SK-N-SH treated with all-trans-retinoic acid at 6 μM for 48 hours (cell line): ENCODE measurements around the gene TMEM91.

ENCODE experiments used
- ATAC-seq: fragments of 200-7000 bp; cut with Tn5 transposase; 3 replicates; pipeline ENCODE4 v1.9.1; 2020; ENCODE audit warnings: mild to moderate bottlenecking, moderate library complexity
- ARNTL ChIP-seq: fragments of 450-650 bp; formaldehyde crosslinking; IDR thresholded peaks from 2 replicates; pipeline ENCODE4 v1.5.0; 2020; ENCODE audit warnings: low read depth, mild to moderate bottlenecking, moderate library complexity, borderline replicate concordance
- BACH2 ChIP-seq: fragments of 250-450 bp; sonication (Bioruptor Pico); IDR thresholded peaks from 2 replicates; pipeline ENCODE4 v1.9.0; 2021; ENCODE audit warnings: mild to moderate bottlenecking, borderline replicate concordance
- CSDC2 ChIP-seq: fragments of 250-450 bp; sonication (Bioruptor Pico); IDR thresholded peaks from 2 replicates; pipeline ENCODE4 v1.5.0; 2020; ENCODE audit warnings: mild to moderate bottlenecking, moderate library complexity
- CSRNP3 ChIP-seq: fragments of 250-450 bp; sonication (Bioruptor Pico); IDR thresholded peaks from 2 replicates; pipeline ENCODE4 v1.5.1; 2021; ENCODE audit warnings: mild to moderate bottlenecking, moderate library complexity
- ESRRG ChIP-seq: fragments of 250-450 bp; sonication (Bioruptor Pico); IDR thresholded peaks from 2 replicates; pipeline ENCODE4 v1.6.1; 2021; ENCODE audit warnings: mild to moderate bottlenecking
- ISL1 ChIP-seq: fragments of 250-450 bp; sonication (Bioruptor Pico); IDR thresholded peaks from 2 replicates; pipeline ENCODE4 v2.1.2; 2022; ENCODE audit warnings: mild to moderate bottlenecking, moderate library complexity
- OSR1 ChIP-seq: fragments of 250-450 bp; sonication (Bioruptor Pico); IDR thresholded peaks from 2 replicates; pipeline ENCODE4 v1.8.0; 2022; ENCODE audit warnings: moderate library complexity, mild to moderate bottlenecking, inconsistent platforms
- PATZ1 ChIP-seq: fragments of 250-450 bp; sonication (Bioruptor Pico); IDR thresholded peaks from 2 replicates; pipeline ENCODE4 v1.8.0; 2020; ENCODE audit warnings: mild to moderate bottlenecking, moderate library complexity, borderline replicate concordance
- PPARA ChIP-seq: fragments of 250-450 bp; sonication (Bioruptor Pico); IDR thresholded peaks from 2 replicates; pipeline ENCODE4 v1.5.0; 2020; ENCODE audit warnings: mild to moderate bottlenecking, borderline replicate concordance
- RARB ChIP-seq: fragments of 250-450 bp; sonication (Bioruptor Pico); IDR thresholded peaks from 2 replicates; pipeline ENCODE4 v1.8.0; 2021; ENCODE audit warnings: mild to moderate bottlenecking, moderate library complexity
- SNAI2 ChIP-seq: fragments of 250-450 bp; sonication (Bioruptor Pico); IDR thresholded peaks from 2 replicates; pipeline ENCODE4 v1.5.0; 2020; ENCODE audit warnings: mild to moderate bottlenecking, moderate library complexity
- TCF4 ChIP-seq: fragments of 250-450 bp; sonication (Bioruptor Pico); IDR thresholded peaks from 2 replicates; pipeline ENCODE4 v1.8.0; 2021; ENCODE audit warnings: mild to moderate bottlenecking, moderate library complexity, borderline replicate concordance
- TOX ChIP-seq: fragments of 250-450 bp; sonication (Bioruptor Pico); IDR thresholded peaks from 2 replicates; pipeline ENCODE4 v1.8.0; 2021; ENCODE audit warnings: mild to moderate bottlenecking, moderate library complexity, borderline replicate concordance
- TSHZ2 ChIP-seq: fragments of 250-450 bp; sonication (Bioruptor Pico); IDR thresholded peaks from 2 replicates; pipeline ENCODE4 v1.5.0; 2020; ENCODE audit warnings: mild to moderate bottlenecking, moderate library complexity
- ZC3H10 ChIP-seq: fragments of 250-450 bp; sonication (Bioruptor Pico); IDR thresholded peaks from 2 replicates; pipeline ENCODE4 v1.5.1; 2021; ENCODE audit warnings: mild to moderate bottlenecking, moderate library complexity
- ZFP3 ChIP-seq: fragments of 250-450 bp; sonication (Bioruptor Pico); IDR thresholded peaks from 2 replicates; pipeline ENCODE4 v1.5.0; 2020; ENCODE audit warnings: mild to moderate bottlenecking, moderate library complexity
- ZFP30 ChIP-seq: fragments of 450-650 bp; formaldehyde crosslinking; IDR thresholded peaks from 2 replicates; pipeline ENCODE4 v1.5.0; 2022; ENCODE audit warnings: mild to moderate bottlenecking, moderate library complexity
- ZNF70 ChIP-seq: fragments of 450-650 bp; formaldehyde crosslinking; IDR thresholded peaks from 2 replicates; pipeline ENCODE4 v1.5.0; 2020; ENCODE audit warnings: mild to moderate bottlenecking, moderate library complexity
- ZNF8 ChIP-seq: fragments of 450-650 bp; formaldehyde crosslinking; IDR thresholded peaks from 2 replicates; pipeline ENCODE4 v1.5.0; 2020; ENCODE audit warnings: mild to moderate bottlenecking, moderate library complexity
- TF ChIP-seq, protein P1 (sequence below): fragments of 250-450 bp; sonication (Bioruptor Pico); IDR thresholded peaks from 2 replicates; pipeline ENCODE4 v1.5.1; 2020; ENCODE audit warnings: low read depth, mild to moderate bottlenecking, moderate library complexity
- TF ChIP-seq, protein P2 (sequence below): fragments of 250-450 bp; sonication (Bioruptor Pico); IDR thresholded peaks from 2 replicates; pipeline ENCODE4 v1.8.0; 2021; ENCODE audit warnings: low read depth, mild to moderate bottlenecking, moderate library complexity, borderline replicate concordance

The TMEM91 gene

GRCh38 chr19:41416194-41416674 is 39.9 kb downstream of the TMEM91 start:
- TF ChIP-seq TOX (CRISPR knock-in tag), result no peak
- TF ChIP-seq TSHZ2 (CRISPR knock-in tag), result no peak
- no peak for TF ChIP-seq ZFP30 (CRISPR knock-in tag)
- TF ChIP-seq RARB (CRISPR knock-in tag), result no peak
- no peak for TF ChIP-seq ZNF8 (CRISPR knock-in tag)
- ATAC-seq, result no peak

DNA sequence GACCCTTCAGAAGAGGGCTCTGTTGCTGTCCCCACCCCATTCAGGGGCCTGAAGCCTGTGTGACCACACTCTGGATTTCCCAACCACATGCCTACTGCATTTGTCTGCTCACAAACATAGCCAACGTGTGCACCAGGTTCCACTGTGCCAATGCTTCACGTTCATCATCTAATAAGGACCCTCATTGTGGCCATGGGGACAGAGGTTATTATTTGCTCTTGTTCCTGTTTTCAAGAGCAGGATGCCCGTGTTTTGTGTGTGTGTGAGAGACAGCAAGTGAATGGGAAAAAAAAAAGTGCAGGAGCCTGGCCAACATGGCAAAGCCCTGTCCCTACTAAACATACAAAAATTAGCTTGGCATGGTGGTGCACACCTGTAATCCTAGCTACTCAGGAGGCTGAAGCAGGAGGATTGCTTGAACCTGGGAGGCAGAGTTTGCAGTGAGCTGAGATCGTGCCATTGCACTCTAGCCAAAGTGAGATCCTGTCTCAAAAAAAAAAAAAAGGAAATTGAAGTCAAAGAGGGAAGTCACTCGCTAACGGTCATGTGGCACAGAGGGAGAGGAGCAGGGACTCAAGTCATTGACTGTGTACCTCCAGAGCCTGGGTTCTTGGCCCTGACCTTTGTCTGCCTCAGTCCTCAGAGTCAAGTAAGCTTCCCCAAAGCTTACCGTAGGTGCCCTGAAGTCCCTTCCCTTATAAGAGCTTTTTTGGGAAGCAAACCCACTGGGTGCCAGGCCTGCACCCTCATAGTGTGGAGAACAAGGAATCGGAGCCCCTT is 44.0 kb downstream of the TMEM91 start:
- no peak for ATAC-seq
- TF ChIP-seq ESRRG (CRISPR knock-in tag) (no peak), TSHZ2 (CRISPR knock-in tag) (no peak), ZNF70 (CRISPR knock-in tag) (no peak), ZFP3 (CRISPR knock-in tag) (no peak), PATZ1 (CRISPR knock-in tag) (no peak), PPARA (no peak), OSR1 (CRISPR knock-in tag) (no peak), TOX (CRISPR knock-in tag) (no peak), TCF4 (no peak), ARNTL (CRISPR knock-in tag) (no peak), CSDC2 (CRISPR knock-in tag) (no peak), ISL1 (no peak)

GRCh38 chr19:41421314-41421713 is 45.0 kb downstream of the TMEM91 start:
- ATAC-seq, result no peak

More at GRCh38 chr19:41421314-41421713, 45.0 kb downstream of the TMEM91 start:
- TF ChIP-seq ZC3H10 (no peak), CSDC2 (CRISPR knock-in tag) (no peak), PPARA (no peak), OSR1 (CRISPR knock-in tag) (no peak), TOX (CRISPR knock-in tag) (no peak), CSRNP3 (no peak), ZNF70 (CRISPR knock-in tag) (no peak), TCF4 (no peak), ARNTL (CRISPR knock-in tag) (no peak), PATZ1 (CRISPR knock-in tag) (no peak), ZFP30 (CRISPR knock-in tag) (no peak), SNAI2 (no peak), ISL1 (no peak), ESRRG (CRISPR knock-in tag) (no peak), ZNF8 (CRISPR knock-in tag) (no peak), ZFP3 (CRISPR knock-in tag) (no peak), BACH2 (CRISPR knock-in tag) (no peak)
- TF ChIP-seq, protein P1, sequence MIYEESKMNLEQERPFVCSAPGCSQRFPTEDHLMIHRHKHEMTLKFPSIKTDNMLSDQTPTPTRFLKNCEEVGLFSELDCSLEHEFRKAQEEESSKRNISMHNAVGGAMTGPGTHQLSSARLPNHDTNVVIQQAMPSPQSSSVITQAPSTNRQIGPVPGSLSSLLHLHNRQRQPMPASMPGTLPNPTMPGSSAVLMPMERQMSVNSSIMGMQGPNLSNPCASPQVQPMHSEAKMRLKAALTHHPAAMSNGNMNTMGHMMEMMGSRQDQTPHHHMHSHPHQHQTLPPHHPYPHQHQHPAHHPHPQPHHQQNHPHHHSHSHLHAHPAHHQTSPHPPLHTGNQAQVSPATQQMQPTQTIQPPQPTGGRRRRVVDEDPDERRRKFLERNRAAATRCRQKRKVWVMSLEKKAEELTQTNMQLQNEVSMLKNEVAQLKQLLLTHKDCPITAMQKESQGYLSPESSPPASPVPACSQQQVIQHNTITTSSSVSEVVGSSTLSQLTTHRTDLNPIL (CRISPR knock-in tag), result no peak
- TF ChIP-seq, protein P2, sequence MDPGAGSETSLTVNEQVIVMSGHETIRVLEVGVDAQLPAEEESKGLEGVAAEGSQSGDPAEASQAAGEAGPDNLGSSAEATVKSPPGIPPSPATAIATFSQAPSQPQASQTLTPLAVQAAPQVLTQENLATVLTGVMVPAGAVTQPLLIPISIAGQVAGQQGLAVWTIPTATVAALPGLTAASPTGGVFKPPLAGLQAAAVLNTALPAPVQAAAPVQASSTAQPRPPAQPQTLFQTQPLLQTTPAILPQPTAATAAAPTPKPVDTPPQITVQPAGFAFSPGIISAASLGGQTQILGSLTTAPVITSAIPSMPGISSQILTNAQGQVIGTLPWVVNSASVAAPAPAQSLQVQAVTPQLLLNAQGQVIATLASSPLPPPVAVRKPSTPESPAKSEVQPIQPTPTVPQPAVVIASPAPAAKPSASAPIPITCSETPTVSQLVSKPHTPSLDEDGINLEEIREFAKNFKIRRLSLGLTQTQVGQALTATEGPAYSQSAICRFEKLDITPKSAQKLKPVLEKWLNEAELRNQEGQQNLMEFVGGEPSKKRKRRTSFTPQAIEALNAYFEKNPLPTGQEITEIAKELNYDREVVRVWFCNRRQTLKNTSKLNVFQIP (CRISPR knock-in tag), result no peak
- TF ChIP-seq, all 23 proteins: peak for 0
